Body of pancreas (tissue), 4 donors: Measurements from ENCODE around the gene HOXA3.

Experiments
- CTCF ChIP-seq, 7 experiments: fragments of 450-650 bp in 4 of 7; fragments of 200-600 bp in 3 of 7; sonication (generic) in 3 of 7; IDR thresholded peaks; one replicate each; pipeline ENCODE4 v1.5.1; 2016 to 2019; ENCODE audit warnings: antibody characterized with exemption in 7 of 7
- POLR2A ChIP-seq, 3 donors: fragments of 450-650 bp; IDR thresholded peaks; one replicate each; pipeline ENCODE4 v1.6.1; 2016; ENCODE audit warnings: antibody characterized with exemption in 3 of 3, mild to moderate bottlenecking in 2 of 3

- TF ChIP-seq CTCF (IDR thresholded peaks at IDR 0.05) (no peak), POLR2A (IDR thresholded peaks at IDR 0.05) (no peak)
Measured at GRCh38 chr7:27093184-27093895, 59.0 kb downstream of the HOXA3 start.
